ENCODE results near the gene ZFP36.

Gene ZFP36

GRCh38 chr19:39403331-39404312 is 3.0 kb upstream of the ZFP36 start:
- peak overlapping the region; percentile 40 for H3K4me3 ChIP-seq (ENCODE audit: low read depth, low read length)
- peak; percentile 98 for DNase-seq (ENCODE audit: low read depth)

DNA sequence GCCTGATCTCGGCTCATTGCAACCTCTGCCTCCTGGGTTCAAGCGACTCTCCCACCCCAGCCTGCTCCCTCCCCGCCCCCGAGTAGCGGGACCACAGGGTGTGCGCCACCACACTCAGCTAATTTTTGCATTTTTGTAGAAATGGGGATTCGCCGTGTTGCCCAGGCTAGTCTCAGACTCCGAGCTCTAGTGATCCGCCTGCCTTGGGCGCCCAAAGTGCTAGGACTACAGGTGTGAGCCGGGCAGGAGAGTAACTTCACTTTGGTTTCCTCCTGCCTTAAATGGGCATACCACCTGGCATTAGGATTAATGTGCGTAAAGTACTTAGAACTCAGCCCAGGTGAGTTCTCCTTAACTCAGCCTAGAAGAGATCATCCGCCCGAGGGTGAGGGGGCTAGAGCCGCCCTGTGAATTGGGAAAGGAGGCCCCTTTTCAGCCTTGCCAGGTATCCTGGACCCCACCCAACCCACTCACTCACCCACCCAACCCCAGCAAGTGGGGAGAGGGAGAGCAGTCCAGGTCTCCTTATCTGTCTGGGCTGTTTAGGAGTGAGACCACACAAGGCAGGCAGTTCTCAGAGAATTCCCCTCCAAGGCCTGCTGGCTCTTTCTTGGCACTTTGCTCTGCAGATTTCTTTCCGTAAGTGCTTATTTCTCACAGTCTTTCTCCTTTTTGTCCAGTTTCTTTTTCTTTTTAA is 1.2 kb upstream of the ZFP36 start:
- H3K4me3 ChIP-seq (ENCODE audit: low read depth, low read length), result no peak overlapping the region
- no peak for DNase-seq (ENCODE audit: low read depth)

DNA sequence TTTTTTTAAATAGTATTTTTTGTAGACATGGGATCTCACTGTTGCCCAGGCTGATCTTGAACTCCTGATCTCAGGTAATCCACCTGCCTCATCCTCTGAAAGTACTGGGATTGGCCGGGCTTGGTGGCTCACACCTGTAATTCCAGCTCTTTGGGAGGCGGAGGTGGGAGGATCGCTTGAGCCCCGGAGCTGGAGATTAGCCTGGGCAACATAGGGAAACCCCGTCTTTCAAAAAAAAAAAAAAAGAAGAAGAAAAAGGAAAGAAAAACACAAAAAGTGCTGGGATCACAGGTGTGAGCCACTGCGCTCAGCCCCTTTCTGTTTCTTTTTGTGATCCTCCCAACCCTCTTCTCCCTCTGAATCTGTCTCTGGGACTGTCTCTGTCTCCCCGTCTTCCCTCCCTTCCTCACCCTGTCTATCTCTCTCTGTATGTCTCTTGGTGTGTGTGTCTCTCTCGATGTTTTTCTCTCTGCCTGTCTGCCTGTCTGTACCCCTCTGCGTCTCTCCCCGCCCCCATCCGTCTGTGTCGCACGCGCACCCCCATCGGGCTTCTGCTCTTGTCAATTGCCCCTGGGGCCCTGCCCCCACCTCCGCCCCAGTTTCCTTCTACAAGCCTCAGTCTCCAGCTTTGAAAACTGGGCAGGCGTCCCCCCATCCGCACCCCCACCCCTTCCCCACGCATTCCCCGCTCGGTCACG is 540 bp upstream of the ZFP36 start:
- H3K4me3 ChIP-seq (ENCODE audit: low read depth, low read length), result peak overlapping the region; percentile 97
- DNase-seq (ENCODE audit: low read depth), result no peak

- no peak for DNase-seq (ENCODE audit: low read depth)
- H3K4me3 ChIP-seq (ENCODE audit: low read depth, low read length), result peak overlapping the region; percentile 97
These were observed 688 bp downstream of the ZFP36 start for GRCh38 chr19:39407410-39407659.

DNA sequence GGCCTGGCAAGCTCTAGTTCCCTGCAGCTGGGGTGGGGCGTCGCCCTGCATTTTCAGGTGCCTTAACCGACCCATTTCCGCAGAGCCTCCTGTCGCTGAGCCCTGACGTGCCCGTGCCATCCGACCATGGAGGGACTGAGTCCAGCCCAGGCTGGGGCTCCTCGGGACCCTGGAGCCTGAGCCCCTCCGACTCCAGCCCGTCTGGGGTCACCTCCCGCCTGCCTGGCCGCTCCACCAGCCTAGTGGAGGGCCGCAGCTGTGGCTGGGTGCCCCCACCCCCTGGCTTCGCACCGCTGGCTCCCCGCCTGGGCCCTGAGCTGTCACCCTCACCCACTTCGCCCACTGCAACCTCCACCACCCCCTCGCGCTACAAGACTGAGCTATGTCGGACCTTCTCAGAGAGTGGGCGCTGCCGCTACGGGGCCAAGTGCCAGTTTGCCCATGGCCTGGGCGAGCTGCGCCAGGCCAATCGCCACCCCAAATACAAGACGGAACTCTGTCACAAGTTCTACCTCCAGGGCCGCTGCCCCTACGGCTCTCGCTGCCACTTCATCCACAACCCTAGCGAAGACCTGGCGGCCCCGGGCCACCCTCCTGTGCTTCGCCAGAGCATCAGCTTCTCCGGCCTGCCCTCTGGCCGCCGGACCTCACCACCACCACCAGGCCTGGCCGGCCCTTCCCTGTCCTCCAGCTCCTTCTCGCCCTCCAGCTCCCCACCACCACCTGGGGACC is 1.2 kb downstream of the ZFP36 start:
- DNase-seq (ENCODE audit: low read depth), result no peak
- H3K4me3 ChIP-seq (ENCODE audit: low read depth, low read length), result peak overlapping the region; percentile 97

DNA sequence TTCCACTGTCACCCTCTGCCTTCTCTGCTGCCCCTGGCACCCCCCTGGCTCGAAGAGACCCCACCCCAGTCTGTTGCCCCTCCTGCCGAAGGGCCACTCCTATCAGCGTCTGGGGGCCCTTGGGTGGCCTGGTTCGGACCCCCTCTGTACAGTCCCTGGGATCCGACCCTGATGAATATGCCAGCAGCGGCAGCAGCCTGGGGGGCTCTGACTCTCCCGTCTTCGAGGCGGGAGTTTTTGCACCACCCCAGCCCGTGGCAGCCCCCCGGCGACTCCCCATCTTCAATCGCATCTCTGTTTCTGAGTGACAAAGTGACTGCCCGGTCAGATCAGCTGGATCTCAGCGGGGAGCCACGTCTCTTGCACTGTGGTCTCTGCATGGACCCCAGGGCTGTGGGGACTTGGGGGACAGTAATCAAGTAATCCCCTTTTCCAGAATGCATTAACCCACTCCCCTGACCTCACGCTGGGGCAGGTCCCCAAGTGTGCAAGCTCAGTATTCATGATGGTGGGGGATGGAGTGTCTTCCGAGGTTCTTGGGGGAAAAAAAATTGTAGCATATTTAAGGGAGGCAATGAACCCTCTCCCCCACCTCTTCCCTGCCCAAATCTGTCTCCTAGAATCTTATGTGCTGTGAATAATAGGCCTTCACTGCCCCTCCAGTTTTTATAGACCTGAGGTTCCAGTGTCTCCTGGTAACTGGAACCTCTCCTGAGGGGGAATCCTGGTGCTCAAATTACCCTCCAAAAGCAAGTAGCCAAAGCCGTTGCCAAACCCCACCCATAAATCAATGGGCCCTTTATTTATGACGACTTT is 2.0 kb downstream of the ZFP36 start:
- peak overlapping the region; percentile 97 for H3K4me3 ChIP-seq (ENCODE audit: low read depth, low read length)
- DNase-seq (ENCODE audit: low read depth), result no peak

DNA sequence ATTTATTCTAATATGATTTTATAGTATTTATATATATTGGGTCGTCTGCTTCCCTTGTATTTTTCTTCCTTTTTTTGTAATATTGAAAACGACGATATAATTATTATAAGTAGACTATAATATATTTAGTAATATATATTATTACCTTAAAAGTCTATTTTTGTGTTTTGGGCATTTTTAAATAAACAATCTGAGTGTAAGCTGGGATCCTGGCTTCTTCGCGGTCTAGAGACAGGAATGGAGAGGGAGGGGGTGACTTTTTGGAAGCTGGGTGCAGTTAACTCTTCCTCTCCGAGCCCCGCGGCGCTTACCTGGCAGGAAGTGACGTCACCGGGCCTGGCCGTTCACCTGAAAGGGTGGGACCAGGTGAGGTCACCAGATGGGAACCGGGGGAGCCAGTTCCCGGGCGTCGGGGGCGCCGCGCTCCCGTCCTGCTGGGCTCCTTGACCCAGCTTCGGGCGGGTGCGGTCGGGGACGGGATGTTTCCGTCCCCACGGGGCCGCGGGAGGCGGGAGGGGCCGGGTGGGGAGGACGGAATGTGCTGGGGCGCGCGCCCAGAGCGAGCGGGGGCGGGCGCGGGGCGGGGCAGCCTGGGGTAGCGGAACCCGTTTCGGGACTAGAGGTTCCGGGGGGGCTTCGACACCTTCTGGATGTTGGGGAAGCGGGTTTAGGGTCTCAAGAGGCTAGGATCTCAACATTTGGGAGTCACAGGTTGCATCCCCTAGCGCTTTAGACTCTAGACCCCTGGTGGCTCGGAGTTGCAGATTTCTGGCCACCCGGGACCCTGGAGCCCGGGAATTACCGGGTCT is 2.8 kb downstream of the ZFP36 start:
- H3K4me3 ChIP-seq (ENCODE audit: low read depth, low read length), result peak overlapping the region; percentile 97
- DNase-seq (ENCODE audit: low read depth), result peak; percentile 61

DNA sequence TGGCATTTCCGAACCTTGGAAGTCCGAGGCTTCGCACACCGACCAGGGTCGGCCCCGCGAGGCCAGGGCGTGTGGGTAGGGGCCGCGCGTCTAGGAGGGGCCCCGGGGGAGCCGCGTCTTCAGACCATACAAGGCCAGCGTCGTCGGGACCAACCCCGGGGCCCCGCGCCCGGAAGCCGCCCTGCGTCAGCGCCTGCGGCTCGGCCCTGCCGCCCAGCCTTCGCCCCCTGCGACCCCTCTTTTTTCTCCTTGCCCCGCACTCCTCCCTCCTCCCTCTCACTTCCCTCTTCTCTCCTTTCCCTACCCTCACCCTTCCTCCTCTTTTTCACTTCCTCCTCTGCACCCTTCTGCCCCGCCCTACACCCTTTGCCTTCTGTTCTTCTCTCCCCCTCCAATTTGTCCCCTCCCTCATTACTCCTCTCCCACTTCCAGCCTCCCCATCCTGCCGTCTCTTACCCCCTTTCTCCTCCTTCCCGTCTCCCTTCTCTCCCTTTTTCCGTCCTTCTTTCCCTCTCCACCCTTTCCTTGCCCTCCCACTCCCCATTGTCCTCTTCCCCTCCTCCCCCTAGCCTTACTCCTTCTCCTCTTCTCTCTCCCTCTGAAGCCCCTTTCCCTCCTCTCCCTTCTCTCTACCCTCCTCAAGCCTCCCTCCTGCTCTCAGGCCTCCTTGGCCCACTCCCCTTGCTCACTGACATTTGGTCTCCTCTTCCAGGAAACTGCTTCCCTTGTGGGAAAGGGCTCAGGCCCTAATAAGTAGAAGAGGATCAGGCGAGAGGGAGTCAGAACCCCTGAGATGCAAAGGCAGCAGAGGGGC is 3.6 kb downstream of the ZFP36 start:
- H3K4me3 ChIP-seq (ENCODE audit: low read depth, low read length), result peak overlapping the region; percentile 97
- DNase-seq (ENCODE audit: low read depth), result no peak

GRCh38 chr19:39410831-39411080 is 4.1 kb downstream of the ZFP36 start:
- DNase-seq (ENCODE audit: low read depth), result no peak
- H3K4me3 ChIP-seq (ENCODE audit: low read depth, low read length), result peak overlapping the region; percentile 2

GRCh38 chr19:39411081-39411831 is 4.6 kb downstream of the ZFP36 start:
- peak overlapping the region; percentile 22 for H3K4me3 ChIP-seq (ENCODE audit: low read depth, low read length)
- DNase-seq (ENCODE audit: low read depth), result peak; percentile 35

GRCh38 chr19:39411832-39412099 is 5.1 kb downstream of the ZFP36 start:
- H3K4me3 ChIP-seq (ENCODE audit: low read depth, low read length), result peak overlapping the region; percentile 22

GRCh38 chr19:39412100-39412866 is 5.6 kb downstream of the ZFP36 start, which contains the start of gene PLEKHG2:
Gene PLEKHG2 (plus strand): TSS chr19:39412669. CDS start chr19:39414087, 1,418 bp downstream.
- H3K4me3 ChIP-seq (ENCODE audit: low read depth, low read length), result peak within 1 kb of the TSS; percentile 78
- DNase-seq (ENCODE audit: low read depth), result peak; percentile 99

More at GRCh38 chr19:39411832-39412099, 5.1 kb downstream of the ZFP36 start:
- peak; percentile 75 for DNase-seq (ENCODE audit: low read depth)

DNA sequence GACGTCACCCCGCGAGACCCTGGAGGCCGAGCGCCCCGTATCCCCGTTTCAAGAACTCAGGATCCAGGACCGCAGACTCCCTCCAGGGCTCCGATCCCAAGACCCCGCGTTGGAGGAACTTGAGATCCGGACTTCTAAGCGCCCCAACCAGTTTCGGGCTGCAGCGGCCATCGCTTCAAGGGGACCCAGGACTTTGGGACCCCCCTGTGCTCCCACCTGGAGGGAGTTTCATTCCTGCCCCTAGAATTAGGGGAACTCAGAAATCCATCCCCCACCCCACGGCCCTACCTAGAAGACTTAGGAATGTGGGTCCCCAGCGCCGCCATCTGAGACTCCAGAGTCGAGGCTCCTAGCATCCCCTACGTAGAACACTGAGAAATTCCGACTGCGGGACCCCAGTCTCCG is 6.2 kb downstream of the ZFP36 start:
- no peak for DNase-seq (ENCODE audit: low read depth)
- peak overlapping the region; percentile 78 for H3K4me3 ChIP-seq (ENCODE audit: low read depth, low read length)

DNA sequence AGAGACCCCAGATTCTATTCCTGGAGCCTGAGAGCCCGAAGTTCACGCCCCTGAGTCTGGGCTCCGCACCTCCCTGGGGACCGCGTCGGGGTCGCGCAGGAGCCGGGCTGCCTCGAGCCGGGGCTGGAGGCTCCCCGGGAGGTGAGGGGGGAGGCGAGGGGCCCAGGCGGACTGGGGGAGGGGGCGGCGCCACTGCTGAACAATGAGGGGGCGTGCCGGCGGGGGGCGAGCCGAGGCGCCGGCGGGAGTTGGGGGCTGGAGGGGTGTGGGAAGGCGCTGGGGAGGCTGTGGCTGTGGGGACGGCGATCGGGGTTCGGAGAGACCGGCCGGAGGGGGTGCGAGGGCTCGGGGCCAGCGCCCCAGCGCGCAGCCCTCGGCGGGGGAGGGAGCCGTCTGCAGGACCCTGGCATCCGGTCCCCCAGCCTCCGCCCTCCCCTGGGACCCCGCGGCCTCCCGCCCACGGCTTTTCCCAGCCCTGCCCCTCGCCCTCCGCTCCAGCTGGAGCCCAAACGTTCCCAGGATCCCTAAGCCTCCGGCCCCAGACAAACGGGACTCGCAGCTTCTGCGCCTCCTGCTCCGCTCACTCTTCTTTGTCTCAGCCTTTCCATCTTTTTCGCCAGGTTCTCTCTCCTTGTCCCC is 6.7 kb downstream of the ZFP36 start:
- peak overlapping the region; percentile 78 for H3K4me3 ChIP-seq (ENCODE audit: low read depth, low read length)
- DNase-seq (ENCODE audit: low read depth), result no peak

- DNase-seq (ENCODE audit: low read depth), result no peak
- peak overlapping the region; percentile 78 for H3K4me3 ChIP-seq (ENCODE audit: low read depth, low read length)
These were observed 7.4 kb downstream of the ZFP36 start for GRCh38 chr19:39413911-39414608.
